Coronary artery (tissue), 2 donors: ENCODE results near the gene DPH1.

Experiments
- DNase-seq: peaks from one replicate; pipeline ENCODE4 v3.0.0-alpha.2; 2017; ENCODE audit warnings: low spot score
- H3K27ac ChIP-seq, 2 donors: fragments of 200-600 bp; sonication (generic); one replicate each; pipeline ENCODE4 v1.5.1; 2016 to 2019
- H3K4me3 ChIP-seq: fragments of 200-600 bp; sonication (generic); 2 replicates; pipeline ENCODE4 v1.5.1; 2016; ENCODE audit warnings: mild to moderate bottlenecking, moderate library complexity
- TF ChIP-seq, protein P1 (sequence below): fragments of 200-600 bp; sonication (generic); IDR thresholded peaks from one replicate; pipeline ENCODE4 v1.5.1; 2019; ENCODE audit warnings: antibody characterized with exemption

The DPH1 gene

DNA sequence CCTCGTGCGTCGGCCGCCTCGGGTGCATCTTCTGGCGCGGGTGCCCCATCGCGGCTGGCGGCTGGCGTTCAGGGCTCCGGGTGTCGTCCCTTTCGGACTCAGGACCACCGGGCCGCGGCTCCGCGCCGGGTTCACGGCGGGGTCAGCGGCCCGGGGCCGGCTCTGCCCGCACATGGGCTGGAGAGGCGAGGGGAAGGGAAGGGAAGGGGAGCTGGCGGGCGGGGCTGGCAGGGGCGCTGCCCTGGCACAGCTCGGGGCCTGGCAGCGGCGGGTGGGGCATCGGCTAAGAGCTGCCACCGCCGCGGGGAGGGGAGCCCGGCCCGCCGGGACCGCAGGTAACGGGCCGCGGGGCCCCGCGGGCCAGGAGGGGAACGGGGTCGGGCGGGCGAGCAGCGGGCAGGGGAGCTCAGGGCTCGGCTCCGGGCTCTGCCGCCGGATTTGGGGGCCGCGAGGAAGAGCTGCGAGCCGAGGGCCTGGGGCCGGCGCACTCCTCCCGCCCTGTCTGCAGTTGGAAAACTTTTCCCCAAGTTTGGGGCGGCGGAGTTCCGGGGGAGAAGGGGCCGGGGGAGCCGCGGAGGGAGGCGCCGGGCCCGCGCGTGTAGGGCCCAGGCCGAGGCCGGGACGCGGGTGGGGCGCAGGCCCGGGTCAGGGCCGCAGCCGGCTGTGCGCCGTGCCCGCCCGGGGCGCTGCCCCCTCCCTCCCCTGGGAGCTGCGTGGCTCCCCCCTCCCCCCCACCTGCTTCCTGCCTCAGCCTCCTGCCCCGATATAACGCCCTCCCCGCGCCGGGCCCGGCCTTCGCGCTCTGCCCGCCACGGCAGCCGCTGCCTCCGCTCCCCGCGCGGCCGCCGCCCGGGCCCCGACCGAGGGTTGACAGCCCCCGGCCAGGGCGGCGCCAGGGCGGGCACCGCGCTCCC is 25.6 kb downstream of the DPH1 start:
- TF ChIP-seq, protein P1, sequence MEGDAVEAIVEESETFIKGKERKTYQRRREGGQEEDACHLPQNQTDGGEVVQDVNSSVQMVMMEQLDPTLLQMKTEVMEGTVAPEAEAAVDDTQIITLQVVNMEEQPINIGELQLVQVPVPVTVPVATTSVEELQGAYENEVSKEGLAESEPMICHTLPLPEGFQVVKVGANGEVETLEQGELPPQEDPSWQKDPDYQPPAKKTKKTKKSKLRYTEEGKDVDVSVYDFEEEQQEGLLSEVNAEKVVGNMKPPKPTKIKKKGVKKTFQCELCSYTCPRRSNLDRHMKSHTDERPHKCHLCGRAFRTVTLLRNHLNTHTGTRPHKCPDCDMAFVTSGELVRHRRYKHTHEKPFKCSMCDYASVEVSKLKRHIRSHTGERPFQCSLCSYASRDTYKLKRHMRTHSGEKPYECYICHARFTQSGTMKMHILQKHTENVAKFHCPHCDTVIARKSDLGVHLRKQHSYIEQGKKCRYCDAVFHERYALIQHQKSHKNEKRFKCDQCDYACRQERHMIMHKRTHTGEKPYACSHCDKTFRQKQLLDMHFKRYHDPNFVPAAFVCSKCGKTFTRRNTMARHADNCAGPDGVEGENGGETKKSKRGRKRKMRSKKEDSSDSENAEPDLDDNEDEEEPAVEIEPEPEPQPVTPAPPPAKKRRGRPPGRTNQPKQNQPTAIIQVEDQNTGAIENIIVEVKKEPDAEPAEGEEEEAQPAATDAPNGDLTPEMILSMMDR = no peak

DNA sequence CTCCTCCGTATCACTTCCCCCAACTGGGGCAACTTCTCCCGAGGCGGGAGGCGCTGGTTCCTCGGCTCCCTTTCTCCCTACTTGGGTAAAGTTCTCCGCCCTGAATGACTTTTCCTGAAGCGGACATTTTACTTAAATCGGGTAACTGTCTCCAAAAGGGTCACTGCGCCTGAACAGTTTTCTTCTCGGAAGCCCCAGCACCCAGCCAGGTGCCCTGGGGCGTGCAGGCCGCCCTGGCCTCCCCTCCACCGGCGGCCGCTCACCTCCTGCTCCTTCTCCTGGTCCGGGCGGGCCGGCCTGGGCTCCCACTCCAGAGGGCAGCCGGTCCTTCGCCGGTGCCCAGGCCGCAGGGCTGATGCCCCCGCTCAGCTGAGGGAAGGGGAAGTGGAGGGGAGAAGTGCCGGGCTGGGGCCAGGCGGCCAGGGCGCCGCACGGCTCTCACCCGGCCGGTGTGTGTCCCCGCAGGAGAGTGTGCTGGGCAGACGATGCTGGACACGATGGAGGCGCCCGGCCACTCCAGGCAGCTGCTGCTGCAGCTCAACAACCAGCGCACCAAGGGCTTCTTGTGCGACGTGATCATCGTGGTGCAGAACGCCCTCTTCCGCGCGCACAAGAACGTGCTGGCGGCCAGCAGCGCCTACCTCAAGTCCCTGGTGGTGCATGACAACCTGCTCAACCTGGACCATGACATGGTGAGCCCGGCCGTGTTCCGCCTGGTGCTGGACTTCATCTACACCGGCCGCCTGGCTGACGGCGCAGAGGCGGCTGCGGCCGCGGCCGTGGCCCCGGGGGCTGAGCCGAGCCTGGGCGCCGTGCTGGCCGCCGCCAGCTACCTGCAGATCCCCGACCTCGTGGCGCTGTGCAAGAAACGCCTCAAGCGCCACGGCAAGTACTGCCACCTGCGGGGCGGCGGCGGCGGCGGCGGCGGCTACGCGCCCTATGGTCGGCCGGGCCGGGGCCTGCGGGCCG is 26.5 kb downstream of the DPH1 start:
- Histone ChIP-seq H3K27ac (peak overlapping the region; percentile 23 to 88), H3K4me3 (peak overlapping the region; percentile 69)
- TF ChIP-seq, protein P1 = no peak
- DNase-seq = no peak

More for the DNA sequence above, 25.6 kb downstream of the DPH1 start:
- no peak for DNase-seq
- H3K4me3 ChIP-seq = peak overlapping the region; percentile 69
- H3K27ac ChIP-seq = peak overlapping the region; percentile 63 to 88

DNA sequence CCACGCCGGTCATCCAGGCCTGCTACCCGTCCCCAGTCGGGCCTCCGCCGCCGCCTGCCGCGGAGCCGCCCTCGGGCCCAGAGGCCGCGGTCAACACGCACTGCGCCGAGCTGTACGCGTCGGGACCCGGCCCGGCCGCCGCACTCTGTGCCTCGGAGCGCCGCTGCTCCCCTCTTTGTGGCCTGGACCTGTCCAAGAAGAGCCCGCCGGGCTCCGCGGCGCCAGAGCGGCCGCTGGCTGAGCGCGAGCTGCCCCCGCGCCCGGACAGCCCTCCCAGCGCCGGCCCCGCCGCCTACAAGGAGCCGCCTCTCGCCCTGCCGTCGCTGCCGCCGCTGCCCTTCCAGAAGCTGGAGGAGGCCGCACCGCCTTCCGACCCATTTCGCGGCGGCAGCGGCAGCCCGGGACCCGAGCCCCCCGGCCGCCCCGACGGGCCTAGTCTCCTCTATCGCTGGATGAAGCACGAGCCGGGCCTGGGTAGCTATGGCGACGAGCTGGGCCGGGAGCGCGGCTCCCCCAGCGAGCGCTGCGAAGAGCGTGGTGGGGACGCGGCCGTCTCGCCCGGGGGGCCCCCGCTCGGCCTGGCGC is 27.3 kb downstream of the DPH1 start:
- DNase-seq = no peak
- TF ChIP-seq, protein P1 = no peak
- peak overlapping the region in 1 of 2 donors; percentile 88 for H3K27ac ChIP-seq
- peak overlapping the region; percentile 69 for H3K4me3 ChIP-seq

DNA sequence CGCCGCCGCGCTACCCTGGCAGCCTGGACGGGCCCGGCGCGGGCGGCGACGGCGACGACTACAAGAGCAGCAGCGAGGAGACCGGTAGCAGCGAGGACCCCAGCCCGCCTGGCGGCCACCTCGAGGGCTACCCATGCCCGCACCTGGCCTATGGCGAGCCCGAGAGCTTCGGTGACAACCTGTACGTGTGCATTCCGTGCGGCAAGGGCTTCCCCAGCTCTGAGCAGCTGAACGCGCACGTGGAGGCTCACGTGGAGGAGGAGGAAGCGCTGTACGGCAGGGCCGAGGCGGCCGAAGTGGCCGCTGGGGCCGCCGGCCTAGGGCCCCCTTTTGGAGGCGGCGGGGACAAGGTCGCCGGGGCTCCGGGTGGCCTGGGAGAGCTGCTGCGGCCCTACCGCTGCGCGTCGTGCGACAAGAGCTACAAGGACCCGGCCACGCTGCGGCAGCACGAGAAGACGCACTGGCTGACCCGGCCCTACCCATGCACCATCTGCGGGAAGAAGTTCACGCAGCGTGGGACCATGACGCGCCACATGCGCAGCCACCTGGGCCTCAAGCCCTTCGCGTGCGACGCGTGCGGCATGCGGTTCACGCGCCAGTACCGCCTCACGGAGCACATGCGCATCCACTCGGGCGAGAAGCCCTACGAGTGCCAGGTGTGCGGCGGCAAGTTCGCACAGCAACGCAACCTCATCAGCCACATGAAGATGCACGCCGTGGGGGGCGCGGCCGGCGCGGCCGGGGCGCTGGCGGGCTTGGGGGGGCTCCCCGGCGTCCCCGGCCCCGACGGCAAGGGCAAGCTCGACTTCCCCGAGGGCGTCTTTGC is 28.0 kb downstream of the DPH1 start:
- peak overlapping the region; percentile 69 for H3K4me3 ChIP-seq
- H3K27ac ChIP-seq = peak overlapping the region in 1 of 2 donors; percentile 88
- TF ChIP-seq, protein P1 = no peak
- no peak for DNase-seq

DNA sequence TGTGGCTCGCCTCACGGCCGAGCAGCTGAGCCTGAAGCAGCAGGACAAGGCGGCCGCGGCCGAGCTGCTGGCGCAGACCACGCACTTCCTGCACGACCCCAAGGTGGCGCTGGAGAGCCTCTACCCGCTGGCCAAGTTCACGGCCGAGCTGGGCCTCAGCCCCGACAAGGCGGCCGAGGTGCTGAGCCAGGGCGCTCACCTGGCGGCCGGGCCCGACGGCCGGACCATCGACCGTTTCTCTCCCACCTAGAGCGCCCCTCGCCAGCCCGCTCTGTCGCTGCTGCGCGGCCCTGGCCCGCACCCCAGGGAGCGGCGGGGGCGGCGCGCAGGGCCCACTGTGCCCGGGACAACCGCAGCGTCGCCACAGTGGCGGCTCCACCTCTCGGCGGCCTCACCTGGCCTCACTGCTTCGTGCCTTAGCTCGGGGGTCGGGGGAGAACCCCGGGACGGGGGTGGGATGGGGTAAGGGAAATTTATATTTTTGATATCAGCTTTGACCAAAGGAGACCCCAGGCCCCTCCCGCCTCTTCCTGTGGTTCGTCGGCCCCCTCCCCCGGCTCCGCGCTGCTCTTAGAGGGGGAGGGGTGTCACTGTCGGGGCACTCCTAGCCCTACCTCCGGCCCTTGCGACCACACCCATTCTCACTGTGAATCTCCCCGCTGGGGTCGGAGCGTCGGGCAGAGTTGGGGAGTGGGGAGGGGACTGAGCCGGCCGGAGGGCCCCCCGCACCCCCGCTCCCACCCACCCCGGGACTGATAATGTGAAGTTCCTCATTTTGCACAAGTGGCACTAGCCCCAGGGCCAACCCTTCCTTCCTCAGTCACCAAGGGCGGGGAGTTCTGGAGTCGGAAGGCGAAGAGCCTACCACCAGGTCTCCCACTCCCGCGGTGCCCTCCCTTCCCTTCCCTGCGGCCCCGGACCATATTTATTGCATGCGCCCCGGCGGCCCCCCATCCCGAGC is 28.9 kb downstream of the DPH1 start:
- DNase-seq = no peak
- Histone ChIP-seq H3K4me3 (peak overlapping the region; percentile 69), H3K27ac (peak overlapping the region in 1 of 2 donors; percentile 88)
- TF ChIP-seq, protein P1 = peak; percentile 15
